ENCODE results near the gene DCTN2. TPM values are rescaled to one million over a fixed set of nuclear protein-coding genes. Genes with fewer than 3 reads are reported as not detected.

Gene DCTN2
- polyA plus RNA-seq, 4 donors = 112 to 224 (median 145) TPM

DNA sequence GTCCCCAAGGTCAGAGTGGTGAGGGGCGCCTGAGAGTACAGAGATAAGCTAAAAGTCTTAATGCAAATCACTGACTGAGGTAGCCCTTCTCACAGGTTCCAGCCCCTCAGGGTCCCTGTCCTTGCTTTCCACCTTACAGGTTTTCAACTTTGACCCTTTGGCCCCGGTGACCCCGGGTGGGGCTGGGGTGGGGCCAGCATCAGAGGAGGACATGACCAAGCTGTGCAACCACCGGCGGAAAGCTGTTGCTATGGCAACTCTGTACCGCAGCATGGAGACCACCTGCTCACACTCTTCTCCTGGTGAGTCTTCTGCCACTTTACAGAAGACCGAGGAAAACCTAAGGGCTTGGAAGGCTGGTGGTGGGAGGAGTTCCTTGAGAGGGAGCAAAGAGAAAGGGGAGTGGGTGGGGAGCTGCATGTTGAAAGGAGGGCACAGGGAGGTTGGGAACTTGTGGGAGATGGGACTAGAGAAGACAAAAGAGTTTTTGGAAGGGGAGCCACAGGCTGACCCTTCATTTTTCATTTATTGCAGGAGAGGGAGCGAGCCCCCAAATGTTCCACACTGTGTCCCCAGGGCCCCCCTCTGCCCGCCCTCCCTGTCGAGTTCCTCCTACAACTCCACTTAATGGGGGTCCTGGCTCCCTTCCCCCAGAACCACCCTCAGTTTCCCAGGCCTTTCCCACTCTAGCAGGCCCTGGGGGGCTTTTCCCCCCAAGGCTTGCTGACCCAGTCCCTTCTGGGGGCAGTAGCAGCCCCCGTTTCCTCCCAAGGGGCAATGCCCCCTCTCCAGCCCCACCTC lies 22.0 kb downstream of the DCTN2 start:
- DNase-seq (peak in 1 of 2 donors; percentile 43), FAIRE-seq (no peak)
- WGBS, 3 donors = 51 to 61% (median 58%) methylated on average over 9 to 11 of the region's 11 CpGs

DNA sequence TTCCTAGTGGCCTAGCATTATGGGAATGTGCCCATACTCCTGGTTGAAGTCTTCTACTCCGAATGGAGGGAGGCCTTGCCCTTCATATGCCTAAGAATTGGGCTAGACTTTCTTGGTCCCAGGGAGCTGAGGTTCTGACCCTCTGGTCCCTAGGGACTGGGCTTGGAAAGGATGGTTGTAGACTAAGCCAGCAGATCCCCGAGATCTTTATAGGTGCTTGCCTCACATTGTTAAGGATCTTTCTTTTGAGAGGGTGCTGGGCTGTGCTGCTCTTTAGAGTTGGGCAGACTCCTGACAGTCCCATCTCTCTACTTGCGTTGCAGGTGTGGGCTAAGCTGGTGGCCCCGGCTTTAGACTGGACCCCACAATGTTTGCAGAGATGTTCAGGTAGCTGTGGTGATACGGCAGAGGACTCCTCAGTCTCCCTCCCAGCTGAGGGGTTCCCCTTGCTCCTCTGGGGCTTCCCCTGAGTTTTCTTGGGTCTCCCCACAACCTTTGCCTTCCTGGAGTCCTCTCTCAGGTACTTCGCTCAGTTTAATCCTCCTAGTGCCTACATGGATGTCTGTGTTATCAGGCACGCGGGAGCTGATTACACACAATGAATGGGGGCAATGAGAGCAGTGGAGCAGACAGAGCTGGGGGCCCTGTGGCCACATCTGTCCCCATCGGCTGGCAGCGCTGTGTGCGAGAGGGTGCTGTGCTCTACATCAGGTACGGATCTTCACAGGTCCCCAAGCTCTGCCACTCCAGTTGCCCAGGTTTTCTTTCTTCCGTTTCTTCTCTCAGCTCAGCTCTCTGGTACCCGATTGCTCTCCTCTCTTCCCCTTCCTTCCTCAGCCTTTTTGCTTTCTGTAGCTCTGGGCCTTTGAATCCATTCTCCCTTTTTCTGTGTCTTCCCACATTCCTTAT lies 23.0 kb downstream of the DCTN2 start:
- Histone ChIP-seq H3K4me1 (ENCODE audit: control insufficient read depth in 3 of 3, insufficient read depth in 2 of 3, low read depth in 1 of 3, low read length in 2 of 3) (peaks cover 2 to 36% (median 11%) of the 10 kb centered on the region in 3 donors), H3K36me3 (ENCODE audit: control insufficient read depth in 3 of 3, insufficient read depth in 2 of 3, low read depth in 1 of 3, low read length in 3 of 3) (peaks cover 13 to 57% (median 18%) of the 10 kb centered on the region in 3 donors)
- WGBS, 3 donors = 34 to 51% (median 47%) methylated on average over 14 of the region's 14 CpGs

More for the DNA sequence above, 22.0 kb downstream of the DCTN2 start:
- no peaks in the 10 kb centered on the region for H3K27me3 ChIP-seq (ENCODE audit: control insufficient read depth in 3 of 3, insufficient read depth in 3 of 3, low read length in 3 of 3)
- no peaks in the 10 kb centered on the region for H3K9me3 ChIP-seq (ENCODE audit: control insufficient read depth in 2 of 2, insufficient read depth in 1 of 2, low read depth in 1 of 2, low read length in 1 of 2)
- H3K27ac ChIP-seq (ENCODE audit: low read depth in 1 of 3, low read length in 2 of 3) = peak overlapping the region; percentile 81 to 100 (median 82)
- no peak overlapping the region for H3K4me3 ChIP-seq (ENCODE audit: low read depth in 1 of 3, low read length in 3 of 3)
- peaks cover 2 to 33% (median 11%) of the 10 kb centered on the region in 3 donors for H3K4me1 ChIP-seq (ENCODE audit: control insufficient read depth in 3 of 3, insufficient read depth in 2 of 3, low read depth in 1 of 3, low read length in 2 of 3)
- peaks cover 18 to 60% (median 26%) of the 10 kb centered on the region in 3 donors for H3K36me3 ChIP-seq (ENCODE audit: control insufficient read depth in 3 of 3, insufficient read depth in 2 of 3, low read depth in 1 of 3, low read length in 3 of 3)

DNA sequence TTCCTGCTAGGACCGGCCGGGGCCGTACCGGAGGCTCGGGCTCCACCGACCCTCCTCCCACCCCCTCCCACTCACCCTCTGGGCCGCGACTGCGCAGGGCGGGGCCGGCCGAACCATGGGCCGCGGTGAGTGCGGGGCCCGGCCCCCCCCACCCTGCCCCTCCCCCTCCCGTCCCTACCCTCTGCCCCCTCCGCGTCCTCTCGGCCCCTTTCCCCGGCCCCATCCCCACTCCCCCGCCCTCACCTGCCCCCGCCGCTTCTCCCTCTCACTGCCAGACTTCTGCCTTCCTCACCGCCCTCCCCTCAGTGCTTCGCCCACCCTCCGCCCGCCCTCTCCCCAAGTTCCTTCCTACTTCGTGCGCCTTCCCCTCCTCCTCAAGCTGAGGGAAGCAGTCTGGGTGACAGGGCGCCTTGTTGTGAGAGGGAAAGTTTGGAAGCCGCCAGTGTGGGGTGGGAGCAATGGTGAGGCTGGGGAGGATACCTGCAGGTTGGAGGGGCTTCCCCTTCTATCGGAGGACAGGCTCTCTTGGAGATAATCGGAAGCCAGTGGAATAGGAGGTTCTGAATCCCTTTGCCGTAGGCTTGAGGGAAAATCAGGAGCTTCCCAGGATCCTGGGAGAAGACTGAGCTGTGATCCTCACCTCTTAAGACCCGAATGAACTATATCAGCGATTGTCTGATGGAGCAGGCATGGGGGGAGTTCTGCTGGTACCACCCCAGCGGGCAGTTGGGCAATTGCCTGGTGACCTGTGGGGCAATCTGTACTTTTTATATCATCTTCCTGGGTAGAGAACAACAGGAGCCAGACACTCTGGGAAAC lies 23.9 kb downstream of the DCTN2 start:
- H3K27ac ChIP-seq (ENCODE audit: low read depth in 1 of 3, low read length in 2 of 3) = peak overlapping the region; percentile 85 to 100 (median 94)
- peaks cover 8 to 52% (median 14%) of the 10 kb centered on the region in 3 donors for H3K36me3 ChIP-seq (ENCODE audit: control insufficient read depth in 3 of 3, insufficient read depth in 2 of 3, low read depth in 1 of 3, low read length in 3 of 3)
- no peaks in the 10 kb centered on the region for H3K27me3 ChIP-seq (ENCODE audit: control insufficient read depth in 3 of 3, insufficient read depth in 3 of 3, low read length in 3 of 3)
- no peaks in the 10 kb centered on the region for H3K9me3 ChIP-seq (ENCODE audit: control insufficient read depth in 2 of 2, insufficient read depth in 1 of 2, low read depth in 1 of 2, low read length in 1 of 2)
- H3K4me1 ChIP-seq (ENCODE audit: control insufficient read depth in 3 of 3, insufficient read depth in 2 of 3, low read depth in 1 of 3, low read length in 2 of 3) = peaks cover 2 to 44% (median 11%) of the 10 kb centered on the region in 3 donors
- FAIRE-seq (no peak), DNase-seq (peak; percentile 44 to 75)
- peak overlapping the region; percentile 74 to 87 (median 77) for H3K4me3 ChIP-seq (ENCODE audit: low read depth in 1 of 3, low read length in 3 of 3)
- WGBS, 3 donors = 1 to 2% (median 1%) methylated on average over 18 to 38 of the region's 38 CpGs

More for the DNA sequence above, 23.0 kb downstream of the DCTN2 start:
- Histone ChIP-seq H3K4me3 (ENCODE audit: low read depth in 1 of 3, low read length in 3 of 3) (peak overlapping the region; percentile 74 to 87 (median 77)), H3K9me3 (ENCODE audit: control insufficient read depth in 2 of 2, insufficient read depth in 1 of 2, low read depth in 1 of 2, low read length in 1 of 2) (no peaks in the 10 kb centered on the region), H3K27me3 (ENCODE audit: control insufficient read depth in 3 of 3, insufficient read depth in 3 of 3, low read length in 3 of 3) (no peaks in the 10 kb centered on the region), H3K27ac (ENCODE audit: low read depth in 1 of 3, low read length in 2 of 3) (peak overlapping the region; percentile 81 to 100 (median 82))
- no peak for FAIRE-seq
- peak; percentile 10 to 38 for DNase-seq

DNA sequence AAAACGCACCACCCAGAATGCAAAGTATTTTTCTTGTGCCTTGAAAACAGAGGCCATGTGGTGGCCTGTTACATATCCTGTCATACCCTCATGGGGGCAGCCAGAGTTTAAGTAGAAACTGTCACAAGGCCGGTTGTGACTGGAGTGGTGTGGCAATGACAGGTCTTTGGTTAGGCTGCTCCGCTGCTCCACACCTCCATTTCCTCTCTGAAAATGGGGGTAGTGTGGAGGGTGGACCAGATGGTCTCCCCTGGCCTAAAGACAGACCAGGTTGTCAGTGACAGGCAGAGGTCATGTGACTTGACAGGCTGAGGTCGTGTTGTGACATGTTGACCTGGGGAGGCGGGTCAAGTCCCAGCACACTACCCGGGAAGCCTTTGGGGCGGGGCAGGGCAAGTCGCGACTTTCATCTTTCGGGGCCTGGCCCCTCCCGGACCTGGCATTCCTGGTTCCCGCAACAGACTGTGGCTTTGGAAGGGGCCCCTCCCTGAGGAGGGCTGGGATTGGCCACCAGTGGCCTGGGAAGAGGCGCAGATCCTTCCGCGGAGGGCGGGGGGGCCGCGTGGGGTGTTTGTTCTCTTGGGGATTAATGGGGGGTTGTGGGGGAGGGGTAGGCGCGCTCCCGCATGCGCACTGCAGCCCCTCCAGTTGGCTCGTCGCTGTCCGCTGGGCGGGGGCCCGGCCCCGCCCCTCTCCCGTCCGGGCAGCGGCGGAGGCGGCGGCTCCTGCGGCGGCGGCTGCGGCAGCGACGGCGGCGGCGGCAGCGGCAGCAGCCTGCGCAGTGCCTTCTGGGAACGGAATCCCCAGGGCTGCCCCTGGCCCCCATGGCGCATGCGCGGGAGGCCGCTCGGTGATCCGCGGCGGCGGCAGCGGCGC lies 24.7 kb downstream of the DCTN2 start, which contains the start of gene MBD6:
Gene MBD6 (plus strand): TSS at position 814 of the 876 bp plus-strand sequence. CDS start 1,480 bp downstream, outside the sequence.
- DNase-seq (peak; percentile 89 to 97), FAIRE-seq (no peak)
- Histone ChIP-seq H3K36me3 (ENCODE audit: control insufficient read depth in 3 of 3, insufficient read depth in 2 of 3, low read depth in 1 of 3, low read length in 3 of 3) (peaks cover 7 to 50% (median 10%) of the 10 kb centered on the region in 3 donors), H3K9me3 (ENCODE audit: control insufficient read depth in 2 of 2, insufficient read depth in 1 of 2, low read depth in 1 of 2, low read length in 1 of 2) (no peaks in the 10 kb centered on the region), H3K27me3 (ENCODE audit: control insufficient read depth in 3 of 3, insufficient read depth in 3 of 3, low read length in 3 of 3) (no peaks in the 10 kb centered on the region), H3K4me3 (ENCODE audit: low read depth in 1 of 3, low read length in 3 of 3) (peak within 1 kb of the TSS; percentile 74 to 87 (median 77)), H3K4me1 (ENCODE audit: control insufficient read depth in 3 of 3, insufficient read depth in 2 of 3, low read depth in 1 of 3, low read length in 2 of 3) (peaks cover 2 to 46% (median 11%) of the 10 kb centered on the region in 3 donors), H3K27ac (ENCODE audit: low read depth in 1 of 3, low read length in 2 of 3) (peak within 1 kb of the TSS; percentile 94 to 100 (median 97))
- WGBS, 3 donors = 0 to 2% (median 0%) methylated on average over 12 to 57 of the region's 57 CpGs

DNA sequence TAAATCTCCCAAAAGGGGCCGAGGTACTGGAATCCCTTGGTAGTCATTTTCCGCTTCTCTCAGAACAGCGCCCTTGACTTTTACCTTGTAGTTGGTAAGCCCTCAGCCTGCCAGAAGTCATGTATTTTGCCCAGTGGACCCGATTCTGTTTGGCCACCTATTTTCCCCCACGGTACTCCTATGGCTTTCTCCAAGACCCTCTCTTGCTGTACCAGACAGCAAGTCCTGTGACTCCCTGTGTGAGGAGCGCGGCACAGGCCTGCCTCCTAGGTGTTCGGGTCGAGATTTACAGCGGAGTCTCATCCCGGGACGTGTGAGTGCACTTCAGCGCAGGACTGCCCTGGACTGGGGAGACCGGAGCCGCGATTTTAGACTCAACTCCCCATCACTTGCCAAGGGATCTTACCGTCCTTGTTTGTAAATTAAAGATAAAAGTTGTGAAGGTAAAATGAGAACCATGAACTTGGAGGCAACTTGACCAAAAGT lies 25.4 kb downstream of the DCTN2 start:
- DNase-seq (peak; percentile 54 to 73), FAIRE-seq (no peak)
- H3K27me3 ChIP-seq (ENCODE audit: control insufficient read depth in 3 of 3, insufficient read depth in 3 of 3, low read length in 3 of 3) = no peaks in the 10 kb centered on the region
- 32 to 42% (median 35%) methylated on average over 17 of the region's 17 CpGs for WGBS, 3 donors
- H3K36me3 ChIP-seq (ENCODE audit: control insufficient read depth in 3 of 3, insufficient read depth in 2 of 3, low read depth in 1 of 3, low read length in 3 of 3) = peaks cover 11 to 50% (median 12%) of the 10 kb centered on the region in 3 donors
- H3K27ac ChIP-seq (ENCODE audit: low read depth in 1 of 3, low read length in 2 of 3) = peak overlapping the region; percentile 94 to 100 (median 97)
- H3K4me1 ChIP-seq (ENCODE audit: control insufficient read depth in 3 of 3, insufficient read depth in 2 of 3, low read depth in 1 of 3, low read length in 2 of 3) = peaks cover 2 to 46% (median 11%) of the 10 kb centered on the region in 3 donors
- H3K4me3 ChIP-seq (ENCODE audit: low read depth in 1 of 3, low read length in 3 of 3) = peak overlapping the region in 1 of 3 donors; percentile 68
- no peaks in the 10 kb centered on the region for H3K9me3 ChIP-seq (ENCODE audit: control insufficient read depth in 2 of 2, insufficient read depth in 1 of 2, low read depth in 1 of 2, low read length in 1 of 2)

DNA sequence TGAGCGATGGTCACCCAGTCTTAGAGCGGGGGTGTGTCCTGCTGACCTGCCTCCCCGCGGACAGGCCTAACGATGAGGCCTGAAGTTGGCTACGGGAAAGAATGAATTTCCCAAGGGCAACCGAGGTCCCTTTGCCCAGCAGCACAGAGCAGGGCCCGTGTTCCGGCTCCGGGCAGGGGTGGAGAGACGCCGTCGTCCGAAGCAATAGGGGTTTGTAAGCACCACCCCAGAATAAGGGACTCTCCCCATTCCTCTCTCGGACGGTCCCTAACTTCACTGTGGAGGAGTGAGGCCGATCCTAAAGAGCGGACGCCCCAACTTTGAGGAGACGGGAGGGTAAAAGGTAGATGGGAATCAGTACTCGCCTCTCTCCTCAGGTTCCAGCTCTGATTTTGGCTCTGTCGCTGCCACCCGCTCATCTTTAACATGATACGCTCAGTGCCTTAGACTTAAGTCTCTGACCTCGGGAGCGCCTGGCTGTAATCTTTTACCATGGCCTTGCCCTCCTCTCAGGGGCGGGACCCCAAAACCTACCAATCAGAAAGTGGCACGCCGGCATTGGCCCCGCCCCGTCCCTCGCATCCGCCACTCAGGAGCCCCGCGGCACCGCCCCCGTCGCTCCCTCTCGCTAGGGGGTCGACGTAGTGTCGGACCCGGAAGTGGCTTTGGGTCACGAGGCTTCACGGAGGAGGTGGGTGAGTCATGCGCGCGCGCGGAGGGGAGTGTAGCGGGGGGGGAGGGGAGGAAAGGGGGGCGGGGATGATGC lies 26.8 kb downstream of the DCTN2 start, which contains the start of gene DDIT3:
Gene DDIT3 (minus strand): TSS at position 462 of the 766 bp plus-strand sequence. CDS start 3,108 bp downstream, outside the sequence.
- FAIRE-seq = no peak
- H3K27ac ChIP-seq (ENCODE audit: low read depth in 1 of 3, low read length in 2 of 3) = peak within 1 kb of the TSS; percentile 96 to 100 (median 97)
- peaks cover 2 to 43% (median 11%) of the 10 kb centered on the region in 3 donors for H3K4me1 ChIP-seq (ENCODE audit: control insufficient read depth in 3 of 3, insufficient read depth in 2 of 3, low read depth in 1 of 3, low read length in 2 of 3)
- peak within 1 kb of the TSS; percentile 78 to 99 (median 85) for H3K4me3 ChIP-seq (ENCODE audit: low read depth in 1 of 3, low read length in 3 of 3)
- DNase-seq = peak; percentile 99
- 0 to 1% (median 0%) methylated on average over 51 to 52 of the region's 52 CpGs for WGBS, 3 donors
- no peaks in the 10 kb centered on the region for H3K27me3 ChIP-seq (ENCODE audit: control insufficient read depth in 3 of 3, insufficient read depth in 3 of 3, low read length in 3 of 3)
- H3K9me3 ChIP-seq (ENCODE audit: control insufficient read depth in 2 of 2, insufficient read depth in 1 of 2, low read depth in 1 of 2, low read length in 1 of 2) = no peaks in the 10 kb centered on the region
- peaks cover 6 to 46% (median 22%) of the 10 kb centered on the region in 3 donors for H3K36me3 ChIP-seq (ENCODE audit: control insufficient read depth in 3 of 3, insufficient read depth in 2 of 3, low read depth in 1 of 3, low read length in 3 of 3)

Measured in small intestine (tissue), 7 donors.